PFSK-1 (cell line): ENCODE results near the gene TNPO3.

Source experiments
- POLR2AphosphoS5 ChIP-seq: IDR thresholded peaks from 2 replicates; pipeline ENCODE4 v1.6.1; 2012; ENCODE audit warnings: low read depth, mild to moderate bottlenecking, control low read depth, low read length, moderate library complexity
- REST ChIP-seq, 2 experiments: IDR thresholded peaks; 2 replicates each; pipeline versions ENCODE4 v1.6.1 to v1.8.0; 2011 to 2012; ENCODE audit warnings: low read depth in 2 of 2, low read length in 2 of 2, control low read depth in 1 of 2, inconsistent platforms in 1 of 2, mild to moderate bottlenecking in 1 of 2, moderate library complexity in 1 of 2; ENCODE audit not compliant: insufficient read depth in 1 of 2
- SIN3A ChIP-seq: IDR thresholded peaks from 2 replicates; pipeline ENCODE4 v1.6.1; 2012; ENCODE audit warnings: mild to moderate bottlenecking, low read length, moderate library complexity, borderline replicate concordance; ENCODE audit not compliant: insufficient read depth
- TAF1 ChIP-seq: IDR thresholded peaks from 2 replicates; pipeline ENCODE4 v1.6.1; 2012; ENCODE audit warnings: low read length, control low read depth, borderline replicate concordance; ENCODE audit not compliant: insufficient read depth

GRCh38 chr7:129072479-129073011, 17.6 kb upstream of the TNPO3 start:
- TF ChIP-seq TAF1 (no peak), SIN3A (no peak), REST (IDR thresholded peaks at IDR 0.05; ENCODE audit: insufficient read depth in 1 of 2, low read depth in 2 of 2, low read length in 2 of 2) (no peak), POLR2AphosphoS5 (no peak)
